Spleen (tissue), 11 donors: ENCODE data around the gene SLX4. TPM values are rescaled to one million over a fixed set of nuclear protein-coding genes. Genes with fewer than 3 reads are reported as not detected.

Source experiments
- DNase-seq: peaks from one replicate; pipeline ENCODE4 v3.0.0-alpha.2; 2020
- H3K27ac ChIP-seq, 8 donors: fragments of 200-600 bp; sonication (generic) in 7 of 8; 1 replicate in 4 of 8; 2 replicates in 4 of 8; pipeline versions ENCODE4 v1.5.0 to v1.8.0; 2016 to 2021; ENCODE audit warnings: inconsistent platforms in 4 of 8, mild to moderate bottlenecking in 4 of 8, moderate library complexity in 1 of 8
- H3K27me3 ChIP-seq, 7 donors: fragments of 200-600 bp; sonication (generic) in 6 of 7; replicated peaks in 1 of 7; 1 replicate in 4 of 7; 2 replicates in 3 of 7; pipeline versions ENCODE4 v1.5.0 to v1.8.0; 2016 to 2021; ENCODE audit warnings: inconsistent platforms in 3 of 7, mild to moderate bottlenecking in 1 of 7
- H3K36me3 ChIP-seq, 6 donors: fragments of 200-600 bp; sonication (generic) in 5 of 6; 1 replicate in 4 of 6; 2 replicates in 2 of 6; pipeline versions ENCODE4 v1.5.0 to v1.8.0; 2016 to 2021; ENCODE audit warnings: inconsistent platforms in 2 of 6
- H3K4me1 ChIP-seq, 6 donors: fragments of 200-600 bp; sonication (generic) in 5 of 6; 1 replicate in 3 of 6; 2 replicates in 3 of 6; pipeline versions ENCODE4 v1.5.0 to v1.8.0; 2016 to 2021; ENCODE audit warnings: inconsistent platforms in 3 of 6
- H3K4me3 ChIP-seq, 8 donors: fragments of 200-600 bp; sonication (generic) in 7 of 8; 1 replicate in 4 of 8; 2 replicates in 4 of 8; pipeline versions ENCODE4 v1.5.0 to v1.8.0; 2016 to 2021; ENCODE audit warnings: inconsistent platforms in 4 of 8, mild to moderate bottlenecking in 4 of 8, moderate library complexity in 2 of 8
- H3K9me3 ChIP-seq, 8 donors: fragments of 200-600 bp; sonication (generic) in 7 of 8; 1 replicate in 4 of 8; 2 replicates in 4 of 8; pipeline versions ENCODE4 v1.5.0 to v1.8.0; 2016 to 2021; ENCODE audit warnings: inconsistent platforms in 4 of 8
- CTCF ChIP-seq, 11 experiments: fragments of 200-600 bp in 7 of 11; fragments of 450-650 bp in 4 of 11; sonication (generic) in 4 of 11; IDR thresholded peaks in 8 of 11; conservative IDR thresholded peaks in 3 of 11; 1 replicate in 7 of 11; 2 replicates in 4 of 11; pipeline versions ENCODE4 v1.4.0 to v1.8.0; 2016 to 2021; ENCODE audit warnings: antibody characterized with exemption in 11 of 11, inconsistent platforms in 4 of 11, mild to moderate bottlenecking in 1 of 11
- POLR2A ChIP-seq, 3 donors: fragments of 450-650 bp; IDR thresholded peaks; one replicate each; pipeline ENCODE4 v1.5.1; 2017; ENCODE audit warnings: antibody characterized with exemption in 3 of 3, mild to moderate bottlenecking in 1 of 3
- POLR2AphosphoS5 ChIP-seq, 3 donors: sonication (generic); formaldehyde crosslinking; IDR thresholded peaks; one replicate each; pipeline ENCODE4 v1.5.1; 2017; ENCODE audit warnings: antibody characterized with exemption in 3 of 3
- WGBS, 5 donors: extraction: QIAGEN DNeasy Blood & Tissue Kit in 3 of 5; methylation state at CpG; one replicate each; pipeline versions ENCODE4 v1.1.5 to v1.1.7; 2013 to 2018; 5-methylcytosine and 5-hydroxymethylcytosine counted together
- intact Hi-C: fragments of 100-400 bp; cut with DNase I; formaldehyde crosslinking; loops from one replicate; pipeline ENCODE4 v1.15.0; 2023; ENCODE audit warnings: low total_unique reads
- polyA plus RNA-seq, 3 donors: library from polyadenylated mRNA; stranded (reverse); fragments of 200-250 nt; gene quantifications; one replicate each; pipeline ENCODE4 v1.2.1, GENCODE V29; 2013
- total RNA-seq, 7 donors: library from RNA; depleted of rRNA in 3 of 7; stranded (reverse); fragments of >200 nt in 3 of 7; fragmentation: NEBNext Ultra II Directional in 4 of 7; extraction: Animal tissue kit (Norgen Biotek cat#: 25700) in 4 of 7; gene quantifications; one replicate each; pipeline versions ENCODE4 v1.1.0 to v1.2.1, GENCODE V29; 2016 to 2021
- donor health status: healthy with polysubstance abuse.
- donor health status: DM: no; HTN: no; CAD: no; lungs with moderate emphysema.
- donor health status: DM: no; HTN: no; CAD: no.
- donor health status: Bipolar disorder and iron deficiency.
- donor health status: healthy.
- donor health status: DM: no; HTN: no; CAD: no.
- donor health status: DM: yes; HTN: yes; CAD: no.

SLX4 gene
- total and polyA plus RNA-seq, 10 donors, result 1.8 to 8.8 (median 7.0) TPM

- DNase-seq, result peak; percentile 2
- no peak for TF ChIP-seq CTCF (IDR thresholded peaks at IDR 0.05 in 8 of 11, conservative IDR thresholded peaks at IDR 0.05 in 3 of 11)
- TF ChIP-seq POLR2AphosphoS5 (IDR thresholded peaks at IDR 0.05), result no peak
- TF ChIP-seq POLR2A (IDR thresholded peaks at IDR 0.05), result no peak
- no peak overlapping the region for H3K4me3 ChIP-seq
- H3K27ac ChIP-seq, result no peak overlapping the region
- 86 to 96% (median 92%) methylated on average over 4 of the region's 4 CpGs for WGBS, 5 donors
- H3K36me3 ChIP-seq, result peaks cover 0 to 62% (median 5%) of the 10 kb centered on the region in 6 donors
- intact Hi-C loops, result no loop called here
- peaks cover 3 to 20% (median 15%) of the 10 kb centered on the region in 8 donors for H3K9me3 ChIP-seq
- peaks cover 0 to 33% (median 8%) of the 10 kb centered on the region in 6 donors for H3K4me1 ChIP-seq
- H3K27me3 ChIP-seq, result no peaks in the 10 kb centered on the region
Measured at GRCh38 chr16:3570420-3571062, 40.9 kb downstream of the SLX4 start.

GRCh38 chr16:3569851-3570250 lies 41.6 kb downstream of the SLX4 start:
- DNase-seq, result no peak
- 94 to 100% (median 97%) methylated on average over 2 of the region's 2 CpGs for WGBS, 5 donors
- no peaks in the 10 kb centered on the region for H3K27me3 ChIP-seq
- TF ChIP-seq POLR2A (IDR thresholded peaks at IDR 0.05), result no peak
- TF ChIP-seq POLR2AphosphoS5 (IDR thresholded peaks at IDR 0.05), result no peak
- no peak for TF ChIP-seq CTCF (IDR thresholded peaks at IDR 0.05 in 8 of 11, conservative IDR thresholded peaks at IDR 0.05 in 3 of 11)
- H3K27ac ChIP-seq, result no peak overlapping the region
- peaks cover 0 to 26% (median 1%) of the 10 kb centered on the region in 6 donors for H3K4me1 ChIP-seq
- intact Hi-C loops, result no loop called here
- no peak overlapping the region for H3K4me3 ChIP-seq
- H3K9me3 ChIP-seq, result peaks cover 3 to 20% (median 15%) of the 10 kb centered on the region in 8 donors
- H3K36me3 ChIP-seq, result peaks cover 0 to 69% (median 8%) of the 10 kb centered on the region in 6 donors

GRCh38 chr16:3566990-3567389 lies 44.4 kb downstream of the SLX4 start:
- no peak overlapping the region for H3K27ac ChIP-seq
- H3K4me1 ChIP-seq, result no peaks in the 10 kb centered on the region
- peaks cover 3 to 20% (median 15%) of the 10 kb centered on the region in 8 donors for H3K9me3 ChIP-seq
- intact Hi-C loops, result no loop called here
- DNase-seq, result peak; percentile 62
- H3K36me3 ChIP-seq, result peaks cover 0 to 86% (median 35%) of the 10 kb centered on the region in 6 donors
- TF ChIP-seq POLR2A (IDR thresholded peaks at IDR 0.05), result no peak
- TF ChIP-seq POLR2AphosphoS5 (IDR thresholded peaks at IDR 0.05), result no peak
- TF ChIP-seq CTCF (IDR thresholded peaks at IDR 0.05 in 8 of 11, conservative IDR thresholded peaks at IDR 0.05 in 3 of 11), result no peak
- no peak overlapping the region for H3K4me3 ChIP-seq
- WGBS, 5 donors, result 78 to 88% (median 83%) methylated on average over 8 of the region's 8 CpGs
- H3K27me3 ChIP-seq, result no peaks in the 10 kb centered on the region

GRCh38 chr16:3564889-3565141 lies 46.6 kb downstream of the SLX4 start:
- WGBS, 5 donors, result 80 to 100% (median 96%) methylated on average over 2 to 9 of the region's 9 CpGs
- Histone ChIP-seq H3K9me3 (peaks cover 0 to under 1% (median 0%) of the 10 kb centered on the region in 8 donors), H3K27ac (no peak overlapping the region), H3K4me3 (no peak overlapping the region), H3K27me3 (no peaks in the 10 kb centered on the region), H3K36me3 (peaks cover 0 to 92% (median 44%) of the 10 kb centered on the region in 6 donors), H3K4me1 (no peaks in the 10 kb centered on the region)
- DNase-seq, result no peak
- intact Hi-C loops, result no loop called here
- TF ChIP-seq POLR2AphosphoS5 (IDR thresholded peaks at IDR 0.05), result peak in 1 of 3 donors; percentile 18
- TF ChIP-seq CTCF (IDR thresholded peaks at IDR 0.05 in 8 of 11, conservative IDR thresholded peaks at IDR 0.05 in 3 of 11), result no peak
